CD4-positive, CD25-positive, alpha-beta regulatory T cell (primary cell): Measurements from ENCODE around the gene TMEM17. TPM values are rescaled to one million over a fixed set of nuclear protein-coding genes. Genes with fewer than 3 reads are reported as not detected.

Experiments
- ATAC-seq, 2 donors: fragments of 150-1000 bp; cut with Tn5 transposase; one replicate each; pipeline ENCODE4 v1.10.0; 2021; ENCODE audit warnings: low read depth in 2 of 2, moderate number of reproducible peaks in 2 of 2, moderate library complexity in 1 of 2
- DNase-seq, 3 donors: peaks; one replicate each; pipeline versions ENCODE4 v3.0.0 to v3.0.0-alpha.2; 2012 to 2022; ENCODE audit warnings: mixed read lengths in 1 of 3
- H3K27ac ChIP-seq: one replicate; pipeline ENCODE4 v1.7.0; 2013; ENCODE audit warnings: mild to moderate bottlenecking, low read length; ENCODE audit not compliant: insufficient read depth, poor library complexity, severe bottlenecking
- H3K27me3 ChIP-seq: one replicate; pipeline ENCODE4 v1.7.0; 2013; ENCODE audit warnings: low read length; ENCODE audit not compliant: control insufficient read depth, insufficient read depth
- H3K36me3 ChIP-seq: one replicate; pipeline ENCODE4 v1.7.0; 2013; ENCODE audit warnings: mild to moderate bottlenecking, low read length, moderate library complexity; ENCODE audit not compliant: control insufficient read depth, insufficient read depth
- H3K4me1 ChIP-seq: 2 replicates; pipeline ENCODE4 v1.7.0; 2013; ENCODE audit warnings: mild to moderate bottlenecking, low read length; ENCODE audit not compliant: insufficient read depth, control insufficient read depth, poor library complexity, severe bottlenecking
- H3K4me3 ChIP-seq: one replicate; pipeline ENCODE4 v1.7.0; 2013; ENCODE audit warnings: low read depth, mild to moderate bottlenecking, low read length, moderate library complexity
- H3K9me3 ChIP-seq, 2 experiments: 1 replicate in 1 of 2; 2 replicates in 1 of 2; pipeline ENCODE4 v1.7.0; 2013; ENCODE audit warnings: low read length in 2 of 2, mild to moderate bottlenecking in 1 of 2, moderate library complexity in 1 of 2; ENCODE audit not compliant: control insufficient read depth in 2 of 2
- H3K27ac Mint-ChIP-seq, 3 donors: one replicate each; pipeline ENCODE4 v1.8.0; 2020 to 2022; ENCODE audit warnings: mild to moderate bottlenecking in 3 of 3, mixed read lengths in 3 of 3, moderate library complexity in 2 of 3
- H3K27me3 Mint-ChIP-seq: one replicate; pipeline ENCODE4 v1.8.0; 2022; ENCODE audit warnings: mild to moderate bottlenecking, mixed read lengths
- H3K36me3 Mint-ChIP-seq: one replicate; pipeline ENCODE4 v1.8.0; 2020; ENCODE audit warnings: mixed read lengths
- H3K4me1 Mint-ChIP-seq, 4 donors: one replicate each; pipeline ENCODE4 v1.8.0; 2020 to 2022; ENCODE audit warnings: mixed read lengths in 4 of 4, mild to moderate bottlenecking in 1 of 4
- H3K4me3 Mint-ChIP-seq, 4 donors: one replicate each; pipeline ENCODE4 v1.8.0; 2020 to 2022; ENCODE audit warnings: mild to moderate bottlenecking in 4 of 4, mixed read lengths in 4 of 4, moderate library complexity in 3 of 4
- H3K9me3 Mint-ChIP-seq, 7 donors: one replicate each; pipeline ENCODE4 v1.8.0; 2020 to 2022; ENCODE audit warnings: mixed read lengths in 7 of 7, mild to moderate bottlenecking in 3 of 7, moderate library complexity in 2 of 7
- polyA plus RNA-seq, 4 donors: library from polyadenylated mRNA; unstranded; fragments of 300-500 nt; fragmentation: Illumina TruSeq; gene quantifications; one replicate each; pipeline ENCODE4 v1.2.3, GENCODE V29; 2021
- total RNA-seq: library from RNA; stranded (reverse); gene quantifications from one replicate; pipeline ENCODE4 v1.2.3, GENCODE V29; 2022

The TMEM17 gene
- not detected for total RNA-seq
- not detected for polyA plus RNA-seq

GRCh38 chr2:62505750-62506420 lies at the start of gene TMEM17:
TSS of gene TMEM17 (minus strand) at chr2:62506195. CDS start at chr2:62506129, 66 bp downstream.
- Histone ChIP-seq H3K9me3 (no peaks in the 10 kb centered on the region), H3K4me3 (peak within 1 kb of the TSS; percentile 42), H3K36me3 (no peaks in the 10 kb centered on the region), H3K27me3 (peaks cover 26% of the 10 kb centered on the region), H3K4me1 (peaks cover 9% of the 10 kb centered on the region), H3K27ac (no peak within 1 kb of the TSS)
- Mint-ChIP-seq H3K4me1 (peaks cover 0 to 7% (median 3%) of the 10 kb centered on the region in 4 donors), H3K9me3 (peaks cover 0 to 2% (median 0%) of the 10 kb centered on the region in 7 donors), H3K4me3 (peak within 1 kb of the TSS; percentile 66 to 78 (median 74)), H3K36me3 (no peaks in the 10 kb centered on the region), H3K27me3 (peaks cover 46% of the 10 kb centered on the region), H3K27ac (peak within 1 kb of the TSS in 2 of 3 donors; percentile 52 to 65)
- peak in 1 of 3 donors; percentile 35 for DNase-seq
- ATAC-seq, result peak in 1 of 2 donors; percentile 40

GRCh38 chr2:62554440-62554839 lies 48.4 kb upstream of the TMEM17 start:
- DNase-seq, result no peak
- H3K4me3 Mint-ChIP-seq, result no peak overlapping the region
- Histone ChIP-seq H3K36me3 (no peaks in the 10 kb centered on the region), H3K4me1 (no peaks in the 10 kb centered on the region), H3K9me3 (no peaks in the 10 kb centered on the region), H3K27ac (no peak overlapping the region), H3K27me3 (peaks cover 2% of the 10 kb centered on the region), H3K4me3 (no peak overlapping the region)
- H3K27ac Mint-ChIP-seq, result no peak overlapping the region
- H3K4me1 Mint-ChIP-seq, result no peaks in the 10 kb centered on the region
- peaks cover 15% of the 10 kb centered on the region for H3K27me3 Mint-ChIP-seq
- H3K36me3 Mint-ChIP-seq, result no peaks in the 10 kb centered on the region
- H3K9me3 Mint-ChIP-seq, result peaks cover 0 to 2% (median 0%) of the 10 kb centered on the region in 7 donors
- ATAC-seq, result no peak

GRCh38 chr2:62550461-62550860 lies 44.5 kb upstream of the TMEM17 start:
- no peak overlapping the region for H3K27ac Mint-ChIP-seq
- Histone ChIP-seq H3K27me3 (peaks cover 4% of the 10 kb centered on the region), H3K4me3 (no peak overlapping the region), H3K27ac (no peak overlapping the region), H3K4me1 (no peaks in the 10 kb centered on the region), H3K36me3 (no peaks in the 10 kb centered on the region), H3K9me3 (no peaks in the 10 kb centered on the region)
- H3K9me3 Mint-ChIP-seq, result peaks cover 0 to 2% (median 0%) of the 10 kb centered on the region in 7 donors
- H3K4me1 Mint-ChIP-seq, result no peaks in the 10 kb centered on the region
- DNase-seq (no peak), ATAC-seq (no peak)
- H3K36me3 Mint-ChIP-seq, result no peaks in the 10 kb centered on the region
- peaks cover 8% of the 10 kb centered on the region for H3K27me3 Mint-ChIP-seq
- H3K4me3 Mint-ChIP-seq, result no peak overlapping the region

- H3K4me3 Mint-ChIP-seq, result no peak overlapping the region
- H3K27ac ChIP-seq, result no peak overlapping the region
- no peak for DNase-seq
- ATAC-seq, result no peak
- H3K4me1 ChIP-seq, result no peaks in the 10 kb centered on the region
- H3K4me3 ChIP-seq, result no peak overlapping the region
- H3K27me3 ChIP-seq, result peaks cover 4% of the 10 kb centered on the region
- H3K27me3 Mint-ChIP-seq, result peaks cover 9% of the 10 kb centered on the region
- no peaks in the 10 kb centered on the region for H3K36me3 ChIP-seq
- H3K4me1 Mint-ChIP-seq, result no peaks in the 10 kb centered on the region
- no peaks in the 10 kb centered on the region for H3K9me3 ChIP-seq
- H3K36me3 Mint-ChIP-seq, result no peaks in the 10 kb centered on the region
- H3K9me3 Mint-ChIP-seq, result peaks cover 0 to 2% (median 0%) of the 10 kb centered on the region in 7 donors
- no peak overlapping the region for H3K27ac Mint-ChIP-seq
These were observed 41.9 kb upstream of the TMEM17 start for GRCh38 chr2:62547854-62548253.

GRCh38 chr2:62545261-62545660 lies 39.3 kb upstream of the TMEM17 start:
- no peak for ATAC-seq
- H3K27ac Mint-ChIP-seq, result no peak overlapping the region
- no peaks in the 10 kb centered on the region for H3K9me3 ChIP-seq
- peaks cover 4% of the 10 kb centered on the region for H3K27me3 ChIP-seq
- no peak overlapping the region for H3K4me3 ChIP-seq
- no peaks in the 10 kb centered on the region for H3K9me3 Mint-ChIP-seq
- no peaks in the 10 kb centered on the region for H3K36me3 Mint-ChIP-seq
- H3K27me3 Mint-ChIP-seq, result peaks cover 20% of the 10 kb centered on the region
- H3K4me1 ChIP-seq, result no peaks in the 10 kb centered on the region
- H3K36me3 ChIP-seq, result no peaks in the 10 kb centered on the region
- DNase-seq, result no peak
- no peak overlapping the region for H3K27ac ChIP-seq
- no peaks in the 10 kb centered on the region for H3K4me1 Mint-ChIP-seq
- no peak overlapping the region for H3K4me3 Mint-ChIP-seq

GRCh38 chr2:62540408-62541168 lies 34.6 kb upstream of the TMEM17 start:
- Mint-ChIP-seq H3K27ac (no peak overlapping the region), H3K4me1 (no peaks in the 10 kb centered on the region), H3K36me3 (no peaks in the 10 kb centered on the region), H3K27me3 (peaks cover 30% of the 10 kb centered on the region), H3K4me3 (no peak overlapping the region), H3K9me3 (peaks cover 0 to 4% (median 0%) of the 10 kb centered on the region in 7 donors)
- no peaks in the 10 kb centered on the region for H3K9me3 ChIP-seq
- H3K27me3 ChIP-seq, result no peaks in the 10 kb centered on the region
- no peaks in the 10 kb centered on the region for H3K36me3 ChIP-seq
- H3K27ac ChIP-seq, result no peak overlapping the region
- ATAC-seq, result no peak
- no peaks in the 10 kb centered on the region for H3K4me1 ChIP-seq
- H3K4me3 ChIP-seq, result no peak overlapping the region
- DNase-seq, result no peak

GRCh38 chr2:62539606-62540407 lies 33.8 kb upstream of the TMEM17 start:
- Histone ChIP-seq H3K4me3 (no peak overlapping the region), H3K4me1 (no peaks in the 10 kb centered on the region), H3K27me3 (no peaks in the 10 kb centered on the region), H3K9me3 (peaks cover 0 to 2% of the 10 kb centered on the region in 2 experiments), H3K27ac (no peak overlapping the region), H3K36me3 (no peaks in the 10 kb centered on the region)
- H3K27me3 Mint-ChIP-seq, result peaks cover 28% of the 10 kb centered on the region
- no peaks in the 10 kb centered on the region for H3K4me1 Mint-ChIP-seq
- peaks cover 0 to 4% (median 3%) of the 10 kb centered on the region in 7 donors for H3K9me3 Mint-ChIP-seq
- H3K4me3 Mint-ChIP-seq, result no peak overlapping the region
- no peak for ATAC-seq
- H3K36me3 Mint-ChIP-seq, result no peaks in the 10 kb centered on the region
- no peak overlapping the region for H3K27ac Mint-ChIP-seq
- DNase-seq, result no peak
